MCF 10A (cell line): ENCODE results near the gene PRAMEF12. TPM values are rescaled to one million over a fixed set of nuclear protein-coding genes. Genes with fewer than 3 reads are reported as not detected.

ENCODE experiments used
- BruUV-seq: library from RNA; stranded (reverse); fragments of 400-500 nt; replicated peaks from 2 replicates; lab custom pipeline; 2021; lab: Mats Ljungman, UMichigan
- CTCF ChIA-PET: fragments of 300-600 bp; sonication (Branson Sonifier 250); formaldehyde crosslinking; extraction: SDS; loops from one replicate; lab custom pipeline; 2021; ENCODE audit warnings: antibody characterized with exemption, inconsistent platforms; lab: Yijun Ruan, JAX
- POLR2A ChIA-PET: fragments of 300-600, 350-650 bp; sonication (Branson Sonifier 250); formaldehyde crosslinking; extraction: SDS; loops from one replicate; lab custom pipeline; 2020; ENCODE audit warnings: antibody characterized with exemption, inconsistent platforms; lab: Yijun Ruan, JAX
- DNase-seq: peaks from one replicate; pipeline ENCODE4 v3.0.0-alpha.2; 2018; ENCODE audit not compliant: unreplicated experiment
- H3K27ac Mint-ChIP-seq: one replicate; pipeline ENCODE4 v1.8.0; 2022; ENCODE audit warnings: mild to moderate bottlenecking, low read depth, mixed read lengths; ENCODE audit not compliant: unreplicated experiment
- H3K27me3 Mint-ChIP-seq: one replicate; pipeline ENCODE4 v1.8.0; 2022; ENCODE audit warnings: mixed read lengths; ENCODE audit not compliant: insufficient read depth, unreplicated experiment
- H3K36me3 Mint-ChIP-seq: one replicate; pipeline ENCODE4 v1.8.0; 2022; ENCODE audit warnings: mild to moderate bottlenecking, moderate library complexity, mixed read lengths; ENCODE audit not compliant: insufficient read depth, unreplicated experiment
- H3K4me1 Mint-ChIP-seq: one replicate; pipeline ENCODE4 v1.8.0; 2022; ENCODE audit warnings: mixed read lengths; ENCODE audit not compliant: insufficient read depth, unreplicated experiment
- H3K4me3 Mint-ChIP-seq: one replicate; pipeline ENCODE4 v1.8.0; 2022; ENCODE audit warnings: mild to moderate bottlenecking, moderate library complexity, mixed read lengths; ENCODE audit not compliant: unreplicated experiment
- H3K9me3 Mint-ChIP-seq: one replicate; pipeline ENCODE4 v1.8.0; 2022; ENCODE audit warnings: mixed read lengths; ENCODE audit not compliant: unreplicated experiment
- CTCF ChIP-seq: fragments of 200-600 bp; IDR thresholded peaks from one replicate; pipeline ENCODE4 v1.8.0; 2022; ENCODE audit warnings: antibody characterized with exemption, mild to moderate bottlenecking; ENCODE audit not compliant: unreplicated experiment
- intact Hi-C: fragments of 100-400 bp; cut with micrococcal nuclease; formaldehyde crosslinking; loops from 2 replicates; pipeline ENCODE4 v1.14.1; 2022
- total RNA-seq: library from RNA; stranded (reverse); gene quantifications from 2 replicates; pipeline ENCODE4 v1.2.3, GENCODE V29; 2022

Gene PRAMEF12
- total RNA-seq, 1 experiment from 2014 or later: not detected

DNA sequence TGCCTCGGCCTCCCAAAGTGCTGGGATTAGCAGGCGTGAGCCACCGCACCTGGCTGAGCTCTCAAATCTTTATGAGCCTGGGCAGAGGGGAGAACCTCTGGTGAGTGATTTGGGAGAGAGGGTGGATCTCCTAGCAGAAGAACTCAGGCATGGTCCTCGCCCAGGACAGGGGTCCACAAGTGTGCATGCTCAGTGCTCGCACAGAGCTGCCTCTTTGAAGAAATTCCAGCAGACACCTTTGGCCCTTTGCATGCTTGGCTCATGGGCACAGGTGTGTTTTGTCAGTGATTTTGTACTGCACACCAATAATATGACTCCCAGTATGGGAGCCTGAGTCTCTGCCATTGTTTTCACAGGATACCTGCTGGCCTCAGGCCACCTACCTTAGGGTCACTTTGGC, 11.8 kb upstream of the PRAMEF12 start:
- Mint-ChIP-seq H3K9me3 (no peaks in the 10 kb centered on the region), H3K27ac (no peak overlapping the region), H3K36me3 (no peaks in the 10 kb centered on the region), H3K4me3 (no peak overlapping the region), H3K4me1 (no peaks in the 10 kb centered on the region), H3K27me3 (peaks cover 72% of the 10 kb centered on the region)
- no TSS peak for BruUV-seq
- intact Hi-C loops: no loop called here
- TF ChIP-seq CTCF: no peak
- POLR2A ChIA-PET: no interaction called here
- DNase-seq: no peak
- CTCF ChIA-PET: no interaction called here

DNA sequence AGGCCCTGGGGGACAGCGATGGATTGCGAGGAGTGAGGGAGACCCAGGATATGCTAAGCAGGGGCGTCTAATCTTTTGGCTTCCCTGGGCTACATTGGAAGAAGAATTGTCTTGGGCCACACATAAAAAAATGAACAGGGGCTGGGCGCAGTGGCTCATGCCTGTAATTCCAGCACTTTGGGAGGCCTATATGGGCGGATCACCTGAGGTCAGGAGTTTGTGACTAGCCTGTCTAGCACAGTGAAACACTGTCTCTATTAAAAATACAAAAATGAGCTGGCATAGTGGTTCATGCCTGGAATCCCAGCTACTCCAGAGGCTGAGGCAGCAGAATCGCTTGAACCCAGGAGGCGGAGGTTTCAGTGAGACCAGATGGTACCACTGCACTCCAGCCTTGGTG, 10.8 kb upstream of the PRAMEF12 start:
- CTCF ChIA-PET: no interaction called here
- Mint-ChIP-seq H3K4me1 (no peaks in the 10 kb centered on the region), H3K9me3 (no peaks in the 10 kb centered on the region), H3K4me3 (no peak overlapping the region), H3K36me3 (no peaks in the 10 kb centered on the region), H3K27ac (no peak overlapping the region), H3K27me3 (peaks cover 72% of the 10 kb centered on the region)
- TF ChIP-seq CTCF: no peak
- no TSS peak for BruUV-seq
- intact Hi-C loops: no loop called here
- DNase-seq: no peak
- POLR2A ChIA-PET: interaction anchor here (0.6 kb wide), 1 partner anchor 782 kb away, joined by 3 read pairs; no protein-coding TSS in a partner anchor

DNA sequence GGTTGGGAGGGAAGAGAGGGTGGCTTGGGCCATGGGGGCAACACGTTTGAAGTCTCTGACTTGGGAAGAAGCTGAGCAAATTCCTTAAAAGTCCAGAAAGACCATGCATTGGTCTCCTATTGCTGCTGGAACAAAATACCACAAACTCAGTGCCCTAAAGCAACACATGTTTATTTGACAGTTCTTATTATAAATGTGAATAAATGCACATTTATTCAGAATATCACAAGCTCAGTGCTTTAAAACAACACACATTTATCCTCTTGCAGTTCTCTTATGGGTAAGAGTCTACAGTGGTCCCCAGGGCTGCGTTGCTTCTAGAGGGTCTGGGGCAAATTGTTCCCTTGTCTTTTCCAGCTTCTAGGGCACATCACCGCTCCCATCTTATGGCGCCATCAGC, 10.1 kb upstream of the PRAMEF12 start:
- Mint-ChIP-seq H3K9me3 (no peaks in the 10 kb centered on the region), H3K36me3 (no peaks in the 10 kb centered on the region), H3K27ac (no peak overlapping the region), H3K4me3 (no peak overlapping the region), H3K4me1 (no peaks in the 10 kb centered on the region), H3K27me3 (peaks cover 72% of the 10 kb centered on the region)
- ChIA-PET CTCF (no interaction called here), POLR2A (interaction anchor here (0.6 kb wide), 1 partner anchor 783 kb away, joined by 3 read pairs; no protein-coding TSS in a partner anchor)
- no peak for TF ChIP-seq CTCF
- no peak for DNase-seq
- BruUV-seq: no TSS peak
- intact Hi-C loops: no loop called here

GRCh38 chr1:12764016-12764415, 9.5 kb upstream of the PRAMEF12 start:
- peaks cover 70% of the 10 kb centered on the region for H3K27me3 Mint-ChIP-seq
- TF ChIP-seq CTCF: no peak
- H3K9me3 Mint-ChIP-seq: no peaks in the 10 kb centered on the region
- BruUV-seq: no TSS peak
- ChIA-PET CTCF (interaction anchor here (1.1 kb wide), 1 partner anchor 11 kb away, joined by 4 read pairs; no protein-coding TSS in a partner anchor), POLR2A (no interaction called here)
- no peak for DNase-seq
- intact Hi-C loops: no loop called here
- H3K4me3 Mint-ChIP-seq: no peak overlapping the region
- H3K4me1 Mint-ChIP-seq: no peaks in the 10 kb centered on the region
- no peaks in the 10 kb centered on the region for H3K36me3 Mint-ChIP-seq
- H3K27ac Mint-ChIP-seq: no peak overlapping the region
